ENCODE results near the gene ELAVL3. TPM values are rescaled to one million over a fixed set of nuclear protein-coding genes. Genes with fewer than 3 reads are reported as not detected.

Gene ELAVL3
- total RNA-seq, 1 experiment from 2014 or later, result 1.2 TPM

DNA sequence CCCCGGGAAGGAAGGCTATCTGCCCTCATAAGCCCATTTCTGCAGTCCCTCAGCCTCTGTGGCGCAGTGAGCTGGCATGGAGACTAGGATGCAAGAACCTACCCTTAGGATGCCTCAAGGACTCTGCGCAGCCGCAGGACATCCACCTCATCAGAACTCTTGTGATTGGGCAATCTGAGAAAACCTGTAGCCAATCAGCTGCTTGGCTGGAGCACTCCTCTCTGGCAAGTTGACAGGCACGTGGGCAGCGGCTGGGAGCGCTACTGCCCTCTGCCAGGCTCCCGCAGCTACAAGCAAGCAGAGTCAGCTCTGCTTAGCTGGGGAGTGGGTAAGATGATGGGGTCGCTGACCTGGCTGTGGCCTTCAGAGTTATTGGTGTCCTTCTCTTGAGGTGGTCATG is 49.6 kb upstream of the ELAVL3 start:
- no peak overlapping the region for H3K56ac ChIP-seq (ENCODE audit: insufficient read length, low read depth, low read length)
- no peak overlapping the region for H2BK120ac ChIP-seq (ENCODE audit: low read depth, low read length, poor library complexity, severe bottlenecking)
- no peak overlapping the region for H3T11ph ChIP-seq (ENCODE audit: low read length)
- no peak overlapping the region for H2BK12ac ChIP-seq (ENCODE audit: insufficient read length, low read depth, low read length)
- WGBS (ENCODE audit: extremely low coverage, insufficient read length, low lambda C conversion rate), result no CpG with 5 or more reads among the region's 9 CpGs
- H3K27ac ChIP-seq (ENCODE audit: insufficient read length, low read depth, low read length), result no peak overlapping the region
- no peak overlapping the region for H2BK15ac ChIP-seq (ENCODE audit: low read depth, low read length)
- H3K27ac Mint-ChIP-seq, result no peak overlapping the region
- no peaks in the 10 kb centered on the region for H3K79me2 ChIP-seq (ENCODE audit: insufficient read depth, low read length)
- TF ChIP-seq CTCF (conservative IDR thresholded peaks at IDR 0.05), result peak; percentile 61
- H4K20me1 ChIP-seq (ENCODE audit: control insufficient read depth, insufficient read depth, insufficient read length), result no peaks in the 10 kb centered on the region
- peaks cover 0 to 4% (median 0%) of the 10 kb centered on the region in 3 experiments; a peak in 1 of 7 replicates for H3K36me3 Mint-ChIP-seq (ENCODE audit: insufficient read depth in 1 of 3, low read depth in 3 of 3)
- H3K9me3 Mint-ChIP-seq, result no peaks in the 10 kb centered on the region
- H4K8ac ChIP-seq (replicated peaks; ENCODE audit: insufficient read length, low read depth, low read length), result no peak overlapping the region
- no peaks in the 10 kb centered on the region for H3K9me3 ChIP-seq (ENCODE audit: control insufficient read depth, low read depth, low read length)
- no peaks in the 10 kb centered on the region; the same call in 1 of the 2 replicates for H3K4me1 ChIP-seq (ENCODE audit: insufficient read depth, low read length)
- no peak overlapping the region for H2AK5ac ChIP-seq (ENCODE audit: insufficient read length, low read length)
- peaks cover 7% of the 10 kb centered on the region for H3K23me2 ChIP-seq (ENCODE audit: insufficient read length, low read depth, low read length, poor library complexity, severe bottlenecking)
- peak; percentile 96 for DNase-seq
- H2BK5ac ChIP-seq (ENCODE audit: insufficient read length, low read length), result no peak overlapping the region
- H3K4me2 ChIP-seq (ENCODE audit: insufficient read depth, insufficient read length, low read length), result no peak overlapping the region
- no peak overlapping the region for H2AFZ ChIP-seq (ENCODE audit: low read length)
- peaks cover 20% of the 10 kb centered on the region for H3K27me3 Mint-ChIP-seq (ENCODE audit: low read depth)
- peaks cover 8 to 15% of the 10 kb centered on the region in 2 experiments for H3K4me1 Mint-ChIP-seq
- no peak overlapping the region for H4K91ac ChIP-seq (ENCODE audit: insufficient read length, low read depth, low read length)
- H3K79me1 ChIP-seq (ENCODE audit: insufficient read depth, low read depth, low read length, poor library complexity, severe bottlenecking), result no peaks in the 10 kb centered on the region
- no peak overlapping the region for H3K4me3 Mint-ChIP-seq
- no peak overlapping the region for H3K14ac ChIP-seq (ENCODE audit: insufficient read depth, low read length)
- no peak overlapping the region for H3K18ac ChIP-seq (ENCODE audit: insufficient read length, low read depth, low read length)
- no peak overlapping the region for H2BK20ac ChIP-seq (ENCODE audit: low read depth, low read length, poor library complexity, severe bottlenecking)
- no peaks in the 10 kb centered on the region for H3K27me3 ChIP-seq (ENCODE audit: insufficient read depth, low read length)
- no peak overlapping the region for H3K4ac ChIP-seq (ENCODE audit: low read depth, low read length)
- no peak overlapping the region for H4K5ac ChIP-seq (ENCODE audit: insufficient read length, low read depth, low read length)
- no peak overlapping the region for H3K9ac ChIP-seq (ENCODE audit: extremely low read depth, insufficient read length, low read length)
- no peak overlapping the region for H3K23ac ChIP-seq (ENCODE audit: insufficient read length, low read depth, low read length)
